ENCODE measurements around the gene SERGEF.

The SERGEF gene

DNA sequence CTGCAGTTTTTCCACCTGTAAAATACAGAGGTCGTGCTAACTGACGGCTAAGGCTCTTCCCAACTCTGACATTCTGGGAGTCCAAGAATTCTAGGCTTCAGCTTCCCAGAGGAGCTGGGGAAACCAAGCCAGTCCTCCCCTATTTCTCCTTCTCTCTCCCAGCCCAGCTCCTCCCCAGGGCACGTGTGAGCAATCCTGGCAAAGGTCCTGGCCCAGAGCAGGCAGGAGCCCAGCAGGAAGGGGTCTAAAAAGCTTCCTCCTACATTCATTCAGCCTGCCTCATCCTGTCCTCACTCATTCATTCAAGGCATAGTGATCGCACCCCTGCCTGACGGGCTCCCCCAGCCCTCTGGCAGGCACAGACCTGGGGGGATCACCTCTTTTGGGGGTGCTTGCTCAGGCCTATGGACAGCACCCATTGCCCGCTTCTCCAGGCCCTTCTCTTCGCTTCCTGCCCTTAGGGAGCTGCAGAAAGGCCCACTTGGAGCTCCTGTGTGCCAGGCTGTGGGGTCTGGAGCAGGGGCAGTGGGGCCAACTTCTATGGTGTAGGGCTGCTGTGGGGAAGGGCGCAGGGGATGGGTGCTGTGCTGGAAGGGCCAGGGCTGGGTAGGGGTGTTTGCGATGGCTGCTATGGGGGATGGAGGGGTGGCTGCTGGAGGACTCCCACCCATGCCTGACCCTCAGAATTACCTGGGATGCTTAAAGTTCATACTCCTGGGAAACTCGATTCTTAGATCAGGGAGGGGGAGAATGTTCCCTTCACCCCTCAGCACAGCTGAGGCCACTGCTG is 268.5 kb downstream of the SERGEF start:
- DNase-seq: no peak

DNA sequence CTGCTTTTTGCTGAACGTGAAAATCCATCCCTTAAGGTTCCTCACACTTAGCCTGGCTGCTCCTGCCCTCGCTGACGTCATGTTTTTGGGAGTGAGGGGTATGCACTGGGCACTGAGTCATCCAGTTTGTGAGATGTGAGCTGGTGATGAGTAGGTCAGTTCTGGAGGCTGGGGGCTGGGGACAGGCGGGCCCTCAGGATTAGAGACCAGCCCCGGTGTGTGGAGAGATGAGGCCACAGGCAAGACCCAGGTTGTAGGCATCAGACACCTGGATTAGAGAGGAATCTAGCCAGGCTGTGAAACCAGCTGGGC is 269.1 kb downstream of the SERGEF start:
- no peak for DNase-seq

DNA sequence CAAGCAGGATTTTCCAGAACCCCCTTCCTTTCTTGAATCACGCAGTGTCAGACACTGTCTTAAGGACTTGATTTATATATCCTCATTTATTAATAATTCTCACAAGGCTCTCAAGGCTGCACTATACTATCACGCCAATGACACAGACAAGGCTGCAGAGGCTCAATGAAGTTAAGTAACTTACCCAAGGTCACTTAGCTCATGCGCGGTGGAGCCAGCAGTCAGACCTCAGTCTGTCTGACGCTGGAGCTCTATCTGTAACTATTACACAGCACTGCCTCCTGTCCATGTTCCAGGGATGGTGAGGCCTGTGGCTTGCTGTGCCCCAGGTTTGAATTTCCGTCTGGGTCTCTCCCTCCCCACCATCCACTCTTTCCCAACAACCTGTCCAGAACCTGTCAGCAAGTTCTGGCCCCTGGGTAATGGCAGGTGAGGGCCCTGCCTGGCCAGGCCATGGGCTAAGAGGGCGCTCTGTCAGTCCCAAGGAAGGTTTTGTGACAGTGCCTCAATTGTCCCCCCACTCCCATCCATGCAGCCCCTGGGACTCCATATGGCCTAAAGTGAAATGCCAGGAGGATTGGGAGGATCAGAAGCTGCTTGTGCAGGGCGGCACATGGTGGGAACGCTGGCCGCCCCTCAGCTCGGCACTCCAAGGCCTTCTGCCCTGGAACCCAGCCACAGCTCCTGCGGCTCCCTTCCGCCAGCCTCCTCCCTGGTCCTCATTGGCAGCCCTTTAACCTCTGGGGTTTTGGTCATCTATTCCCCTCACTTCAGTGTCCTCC is 269.6 kb downstream of the SERGEF start:
- DNase-seq: no peak

DNA sequence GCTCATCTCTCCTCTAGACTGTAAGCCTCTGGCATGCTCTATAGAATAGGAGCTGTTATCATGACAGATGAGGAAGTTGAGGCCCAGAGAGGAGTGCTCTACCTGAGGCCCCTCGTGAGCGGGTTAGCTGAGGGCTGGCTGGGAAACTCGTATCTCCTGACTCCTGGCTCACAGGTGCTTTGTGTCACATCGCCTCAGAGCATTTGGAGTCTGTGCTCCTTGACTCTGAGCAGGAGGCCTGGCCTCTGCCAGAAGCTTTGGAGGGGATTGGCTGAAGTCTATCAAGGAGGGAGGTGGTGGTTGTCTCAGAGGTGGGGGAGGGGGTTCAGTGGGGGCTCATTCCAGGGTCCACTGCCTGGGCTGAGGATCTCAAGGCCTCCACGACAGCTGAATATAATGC is 270.8 kb downstream of the SERGEF start:
- no peak for DNase-seq

DNA sequence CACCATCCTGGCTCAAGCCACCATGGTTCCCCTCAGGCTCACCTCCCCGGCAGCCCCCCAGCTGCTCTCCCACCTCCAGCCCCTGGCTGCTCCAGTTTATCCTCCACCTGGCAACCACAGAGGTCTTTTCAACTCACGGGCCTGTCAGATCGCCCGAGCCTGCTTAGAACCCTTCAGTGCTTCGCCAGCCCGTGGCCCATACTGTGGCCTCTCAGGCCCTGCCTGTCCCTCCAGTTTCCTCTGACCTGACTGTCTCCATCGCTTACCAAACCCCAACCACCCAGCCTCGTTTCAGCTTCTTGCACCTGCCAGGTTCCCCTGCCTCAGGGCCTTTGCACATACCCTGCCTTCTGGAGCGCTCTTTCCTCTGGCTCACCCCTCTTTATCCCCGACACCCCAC is 271.4 kb downstream of the SERGEF start:
- no peak for DNase-seq

DNA sequence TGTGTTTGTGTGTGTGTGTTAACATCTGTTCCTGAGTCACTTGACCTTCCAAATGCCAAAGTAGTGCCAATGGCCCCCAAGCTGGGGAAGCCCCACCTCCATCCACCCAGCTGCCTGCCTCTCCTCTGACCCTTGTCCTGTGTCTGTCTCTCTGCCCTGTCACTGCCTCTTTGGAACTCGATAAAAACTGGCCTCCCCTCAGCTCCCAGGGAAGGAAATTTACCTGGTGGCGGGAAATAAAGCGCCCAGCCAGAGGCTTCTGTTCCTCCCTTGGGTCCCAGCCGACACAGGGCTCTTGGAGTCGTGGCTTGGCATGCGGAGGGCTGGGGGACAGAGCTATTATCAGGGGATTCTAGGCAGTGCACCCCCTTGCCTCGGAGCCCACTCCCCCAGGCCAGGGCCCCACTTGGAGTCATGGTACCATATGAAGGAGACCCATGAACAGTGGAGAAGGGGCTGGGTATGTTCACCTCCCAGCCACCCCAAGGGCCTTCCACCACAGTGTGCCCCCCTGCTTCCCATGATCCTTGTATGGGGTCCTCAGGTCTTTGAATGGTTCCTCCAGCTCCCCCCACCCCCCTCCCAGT is 272.1 kb downstream of the SERGEF start:
- no peak for DNase-seq

DNA sequence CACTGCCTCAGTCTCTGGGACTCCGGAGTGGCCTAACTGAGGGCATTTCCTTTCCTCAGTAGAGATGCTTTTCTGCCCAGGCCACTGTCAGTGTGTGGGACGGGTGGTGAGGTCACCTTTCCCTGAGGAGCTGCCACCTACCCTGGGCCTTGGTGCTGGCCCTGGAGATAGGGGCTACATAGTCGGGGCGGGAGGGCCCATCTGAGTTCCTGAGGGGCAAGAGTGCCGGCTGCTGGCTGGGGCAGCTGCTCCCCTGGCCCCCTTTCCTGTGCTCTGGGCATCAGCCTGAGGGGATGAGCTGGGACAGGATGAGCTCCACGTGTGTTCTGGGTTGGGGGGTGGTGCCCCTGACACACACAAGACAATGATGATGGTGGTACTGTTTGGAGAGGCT is 272.9 kb downstream of the SERGEF start:
- DNase-seq: no peak

DNA sequence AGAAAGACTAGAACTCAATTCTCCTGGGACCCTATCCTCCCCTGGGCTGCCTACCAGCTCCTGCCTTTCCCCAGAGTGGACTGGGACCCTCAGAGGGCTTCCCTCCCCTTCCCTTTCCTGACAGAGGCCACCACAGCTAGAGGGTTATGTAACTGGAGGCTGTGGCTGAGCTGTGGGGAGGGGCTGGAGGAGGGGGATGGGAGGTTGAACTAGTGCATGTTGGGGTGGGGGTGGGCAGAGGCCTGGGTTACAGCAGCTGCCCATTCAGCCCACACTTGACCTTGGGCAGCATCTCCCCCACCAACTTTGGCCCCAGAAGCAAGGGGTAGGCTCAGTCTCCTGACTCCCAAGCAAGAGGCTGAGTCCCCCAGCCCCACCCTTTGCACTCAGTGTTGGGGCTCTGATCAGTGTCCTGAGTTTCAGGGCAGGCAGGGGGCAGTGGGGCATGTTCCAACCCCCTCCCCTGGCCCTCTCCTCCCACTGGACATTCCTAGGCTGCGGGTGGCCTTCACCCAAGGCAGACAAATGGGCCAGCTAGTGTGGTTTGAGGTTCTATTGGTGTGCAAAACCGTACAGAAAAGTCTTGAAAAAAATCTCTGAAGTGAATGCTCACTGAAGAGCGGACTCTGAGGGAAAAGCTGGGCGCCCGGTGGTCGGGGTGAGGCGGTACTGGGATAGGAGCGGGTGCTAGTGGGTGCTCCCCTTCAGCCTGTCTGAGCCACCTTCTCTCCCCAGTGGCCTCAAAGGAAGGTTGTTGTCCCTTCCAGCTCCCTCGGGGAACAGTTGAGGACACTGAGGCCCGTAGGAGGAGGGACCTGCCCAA is 274.5 kb downstream of the SERGEF start:
- no peak for DNase-seq

Measured in CD4-positive, alpha-beta T cell treated with Interleukin-4 for 4 hours (primary cell).